Adrenal gland (tissue), 5 donors: ENCODE measurements around the gene RBM19.

Experiments used
- POLR2A ChIP-seq, 2 donors: fragments of 450-650 bp; IDR thresholded peaks; one replicate each; pipeline ENCODE4 v1.6.1; 2017; ENCODE audit warnings: antibody characterized with exemption in 2 of 2, mild to moderate bottlenecking in 2 of 2, moderate library complexity in 1 of 2
- TF ChIP-seq, protein P1 (sequence below), 6 experiments: fragments of 450-650 bp in 4 of 6; fragments of 200-600 bp in 2 of 6; sonication (generic) in 1 of 6; IDR thresholded peaks; 1 replicate in 5 of 6; 2 replicates in 1 of 6; pipeline versions ENCODE4 v1.5.1 to v1.8.0; 2016 to 2021; ENCODE audit warnings: antibody characterized with exemption in 6 of 6, mild to moderate bottlenecking in 2 of 6, moderate library complexity in 1 of 6
- donor health status: DM: no; HTN: no; CAD: no.

DNA sequence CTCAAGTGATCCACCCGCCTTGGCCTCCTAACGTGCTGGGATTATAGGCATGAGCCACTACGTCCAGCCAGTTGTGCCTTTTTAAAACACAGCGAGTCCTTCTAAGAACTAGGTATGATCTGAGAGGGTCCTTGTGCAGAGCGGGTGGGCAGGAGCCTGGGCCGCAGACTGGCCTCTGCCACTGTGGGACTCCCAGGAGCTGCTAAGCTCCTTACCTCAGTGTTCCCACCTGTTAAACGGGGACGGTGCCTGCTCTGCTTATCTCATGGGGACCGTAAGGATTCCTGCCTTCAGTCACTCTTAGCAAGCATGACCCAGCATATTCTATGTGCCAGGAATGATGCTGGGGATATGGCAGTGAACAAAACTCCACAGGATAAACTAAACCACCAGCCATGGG, 136.9 kb downstream of the RBM19 start:
- TF ChIP-seq, protein P1, sequence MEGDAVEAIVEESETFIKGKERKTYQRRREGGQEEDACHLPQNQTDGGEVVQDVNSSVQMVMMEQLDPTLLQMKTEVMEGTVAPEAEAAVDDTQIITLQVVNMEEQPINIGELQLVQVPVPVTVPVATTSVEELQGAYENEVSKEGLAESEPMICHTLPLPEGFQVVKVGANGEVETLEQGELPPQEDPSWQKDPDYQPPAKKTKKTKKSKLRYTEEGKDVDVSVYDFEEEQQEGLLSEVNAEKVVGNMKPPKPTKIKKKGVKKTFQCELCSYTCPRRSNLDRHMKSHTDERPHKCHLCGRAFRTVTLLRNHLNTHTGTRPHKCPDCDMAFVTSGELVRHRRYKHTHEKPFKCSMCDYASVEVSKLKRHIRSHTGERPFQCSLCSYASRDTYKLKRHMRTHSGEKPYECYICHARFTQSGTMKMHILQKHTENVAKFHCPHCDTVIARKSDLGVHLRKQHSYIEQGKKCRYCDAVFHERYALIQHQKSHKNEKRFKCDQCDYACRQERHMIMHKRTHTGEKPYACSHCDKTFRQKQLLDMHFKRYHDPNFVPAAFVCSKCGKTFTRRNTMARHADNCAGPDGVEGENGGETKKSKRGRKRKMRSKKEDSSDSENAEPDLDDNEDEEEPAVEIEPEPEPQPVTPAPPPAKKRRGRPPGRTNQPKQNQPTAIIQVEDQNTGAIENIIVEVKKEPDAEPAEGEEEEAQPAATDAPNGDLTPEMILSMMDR (IDR thresholded peaks at IDR 0.05), result no peak
- TF ChIP-seq POLR2A (IDR thresholded peaks at IDR 0.05), result no peak
